GM04503 (cell line): ENCODE measurements around the gene VWA8.
"Not testable (repeated sequence)": the region's sequence is repeated elsewhere in the genome, so short reads cannot be mapped to it uniquely, and the experiment has no call there.

Experiments
- DNase-seq: peaks from one replicate; pipeline ENCODE4 v3.0.0-alpha.2; 2012; ENCODE audit warnings: low read depth

Gene VWA8

GRCh38 chr13:41745496-41745895, 215.4 kb downstream of the VWA8 start:
- DNase-seq = not testable (repeated sequence)

- DNase-seq = no peak
Observed at GRCh38 chr13:41742917-41743552, 217.9 kb downstream of the VWA8 start.

GRCh38 chr13:41740479-41740878, 220.4 kb downstream of the VWA8 start:
- DNase-seq = no peak

GRCh38 chr13:41722684-41723535, 238.0 kb downstream of the VWA8 start:
- DNase-seq = no peak

GRCh38 chr13:41720839-41721561, 239.9 kb downstream of the VWA8 start:
- DNase-seq = no peak

- DNase-seq = no peak
Observed at GRCh38 chr13:41716236-41716635, 244.7 kb downstream of the VWA8 start.

GRCh38 chr13:41713405-41713804, 247.5 kb downstream of the VWA8 start:
- DNase-seq = no peak

- no peak for DNase-seq
Observed at GRCh38 chr13:41710771-41711170, 250.1 kb downstream of the VWA8 start.

GRCh38 chr13:41709511-41709910, 251.4 kb downstream of the VWA8 start:
- DNase-seq = no peak

- DNase-seq = no peak
Observed at GRCh38 chr13:41708713-41709112, 252.2 kb downstream of the VWA8 start.

GRCh38 chr13:41707194-41707821, 253.6 kb downstream of the VWA8 start:
- no peak for DNase-seq

GRCh38 chr13:41706152-41706551, 254.8 kb downstream of the VWA8 start:
- no peak for DNase-seq

- no peak for DNase-seq
Observed at GRCh38 chr13:41702540-41702939, 258.4 kb downstream of the VWA8 start.

GRCh38 chr13:41701676-41702075, 259.2 kb downstream of the VWA8 start:
- DNase-seq = no peak

GRCh38 chr13:41700790-41701310, 260.1 kb downstream of the VWA8 start:
- DNase-seq = peak; percentile 73

- DNase-seq = no peak
Observed at GRCh38 chr13:41699759-41700158, 261.1 kb downstream of the VWA8 start.

- no peak for DNase-seq
Observed at GRCh38 chr13:41697578-41697977, 263.3 kb downstream of the VWA8 start.

GRCh38 chr13:41696163-41697003, 264.5 kb downstream of the VWA8 start:
- no peak for DNase-seq

- DNase-seq = peak; percentile 88
Observed at GRCh38 chr13:41694545-41695301, 266.2 kb downstream of the VWA8 start.

- DNase-seq = no peak
Observed at GRCh38 chr13:41693434-41693833, 267.5 kb downstream of the VWA8 start.
